SK-N-MC (cell line): ENCODE measurements around the gene POC5.

Experiments
- EZH2 ChIP-seq: fragments of 200-600 bp; sonication (generic); IDR thresholded peaks from one replicate; pipeline ENCODE4 v1.6.1; 2017; ENCODE audit warnings: antibody characterized with exemption
- FOXP2 ChIP-seq: optimal IDR thresholded peaks from 2 replicates; pipeline ENCODE3; 2011; ENCODE audit warnings: mild to moderate bottlenecking, moderate library complexity; ENCODE audit not compliant: insufficient read depth; ENCODE audit errors: extremely low read length, control extremely low read depth
- POLR2AphosphoS5 ChIP-seq: IDR thresholded peaks from 2 replicates; pipeline ENCODE4 v1.6.1; 2012; ENCODE audit warnings: mild to moderate bottlenecking, low read depth, low read length, borderline replicate concordance

GRCh38 chr5:75653521-75653920, 63.7 kb downstream of the POC5 start:
- no peak for TF ChIP-seq EZH2
- no peak for TF ChIP-seq FOXP2
- no peak for TF ChIP-seq POLR2AphosphoS5
